Measurements from ENCODE around the gene TNFSF9.
"Not testable (repeated sequence)": the region's sequence is repeated elsewhere in the genome, so short reads cannot be mapped to it uniquely, and the experiment has no call there.

The TNFSF9 gene

DNA sequence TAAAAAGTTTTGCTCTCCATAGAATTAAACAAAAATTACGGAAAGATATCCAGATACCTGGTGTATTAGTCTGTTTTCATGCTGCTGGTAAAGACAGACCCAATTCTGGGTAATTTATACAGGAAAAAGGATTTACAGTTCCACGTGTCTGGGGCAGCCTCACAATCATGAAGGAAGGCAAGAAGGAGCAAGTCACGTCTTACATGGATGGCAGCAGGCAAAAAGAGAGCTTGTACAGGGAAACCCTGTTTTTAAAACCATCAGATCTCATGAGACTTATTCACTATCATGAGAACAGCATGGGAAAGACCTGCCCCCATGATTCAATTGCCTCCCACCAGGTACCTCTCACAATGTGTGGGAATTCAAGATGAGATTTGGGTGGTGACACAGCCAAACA is 35.9 kb downstream of the TNFSF9 start:
- H3K27ac ChIP-seq (replicated peaks; ENCODE audit: low read length); H3K4ac ChIP-seq (ENCODE audit: low read length); H3K4me1 ChIP-seq (ENCODE audit: control insufficient read depth in 2 of 2, insufficient read depth in 1 of 2, low read depth in 1 of 2, low read length in 2 of 2); H2BK5ac ChIP-seq (ENCODE audit: low read length); H3K9me3 ChIP-seq (replicated peaks in 1 of 2; ENCODE audit: control insufficient read depth in 2 of 2, insufficient read depth in 1 of 2, low read depth in 1 of 2, low read length in 2 of 2); H3K23ac ChIP-seq (ENCODE audit: low read depth, low read length, poor library complexity); H3K79me1 ChIP-seq (ENCODE audit: low read depth, low read length); DNase-seq (ENCODE audit: low spot score); H3K4me3 ChIP-seq (ENCODE audit: low read length in 2 of 2); H2BK12ac ChIP-seq (ENCODE audit: low read length); H2AK5ac ChIP-seq (ENCODE audit: low read depth, low read length); H3K27me3 ChIP-seq (ENCODE audit: control insufficient read depth in 3 of 3, insufficient read depth in 3 of 3, low read depth in 1 of 3, low read length in 3 of 3); H3K36me3 ChIP-seq (replicated peaks in 1 of 2; ENCODE audit: control insufficient read depth in 2 of 2, insufficient read depth in 2 of 2, low read length in 2 of 2); H3K4me2 ChIP-seq (ENCODE audit: insufficient read depth, low read length, poor library complexity, severe bottlenecking); H2BK120ac ChIP-seq (ENCODE audit: low read depth, low read length); H4K91ac ChIP-seq (ENCODE audit: low read depth, low read length, poor library complexity); H2BK15ac ChIP-seq (ENCODE audit: low read length); H3K9ac ChIP-seq (ENCODE audit: low read depth, low read length, poor library complexity); H2AFZ ChIP-seq (ENCODE audit: low read length); H3K14ac ChIP-seq (ENCODE audit: low read length); H3K18ac ChIP-seq (ENCODE audit: low read length); H4K8ac ChIP-seq (ENCODE audit: low read depth, low read length): not testable (repeated sequence)
- no CpG with 5 or more reads among the region's 3 CpGs for WGBS, 2 donors (ENCODE audit: extremely low coverage in 2 of 2, insufficient read length in 2 of 2, insufficient replicate concordance in 1 of 2)

- Histone ChIP-seq H2BK120ac (ENCODE audit: low read depth, low read length) (no peak overlapping the region), H3K79me1 (ENCODE audit: low read depth, low read length) (no peaks in the 10 kb centered on the region), H4K8ac (ENCODE audit: low read depth, low read length) (no peak overlapping the region), H3K23ac (ENCODE audit: low read depth, low read length, poor library complexity) (no peak overlapping the region), H2BK15ac (ENCODE audit: low read length) (no peak overlapping the region), H3K36me3 (replicated peaks in 1 of 2; ENCODE audit: control insufficient read depth in 2 of 2, insufficient read depth in 2 of 2, low read length in 2 of 2) (no peaks in the 10 kb centered on the region), H3K4me1 (ENCODE audit: control insufficient read depth in 2 of 2, insufficient read depth in 1 of 2, low read depth in 1 of 2, low read length in 2 of 2) (no peaks in the 10 kb centered on the region), H3K4me2 (ENCODE audit: insufficient read depth, low read length, poor library complexity, severe bottlenecking) (no peak overlapping the region), H3K27me3 (ENCODE audit: control insufficient read depth in 3 of 3, insufficient read depth in 3 of 3, low read depth in 1 of 3, low read length in 3 of 3) (no peaks in the 10 kb centered on the region), H2AFZ (ENCODE audit: low read length) (no peak overlapping the region), H3K9ac (ENCODE audit: low read depth, low read length, poor library complexity) (no peak overlapping the region), H3K27ac (replicated peaks; ENCODE audit: low read length) (no peak overlapping the region), H4K91ac (ENCODE audit: low read depth, low read length, poor library complexity) (no peak overlapping the region), H2AK5ac (ENCODE audit: low read depth, low read length) (no peak overlapping the region), H3K9me3 (replicated peaks in 1 of 2; ENCODE audit: control insufficient read depth in 2 of 2, insufficient read depth in 1 of 2, low read depth in 1 of 2, low read length in 2 of 2) (peaks cover 2 to 9% of the 10 kb centered on the region in 2 donors), H3K14ac (ENCODE audit: low read length) (no peak overlapping the region), H3K4me3 (ENCODE audit: low read length in 2 of 2) (no peak overlapping the region), H3K4ac (ENCODE audit: low read length) (no peak overlapping the region), H2BK5ac (ENCODE audit: low read length) (no peak overlapping the region), H3K18ac (ENCODE audit: low read length) (no peak overlapping the region), H2BK12ac (ENCODE audit: low read length) (no peak overlapping the region)
- DNase-seq (ENCODE audit: low spot score), result no peak
- no CpG with 5 or more reads among the region's 8 CpGs for WGBS, 2 donors (ENCODE audit: extremely low coverage in 2 of 2, insufficient read length in 2 of 2, insufficient replicate concordance in 1 of 2)
Measured at GRCh38 chr19:6568010-6568526, 37.2 kb downstream of the TNFSF9 start.

DNA sequence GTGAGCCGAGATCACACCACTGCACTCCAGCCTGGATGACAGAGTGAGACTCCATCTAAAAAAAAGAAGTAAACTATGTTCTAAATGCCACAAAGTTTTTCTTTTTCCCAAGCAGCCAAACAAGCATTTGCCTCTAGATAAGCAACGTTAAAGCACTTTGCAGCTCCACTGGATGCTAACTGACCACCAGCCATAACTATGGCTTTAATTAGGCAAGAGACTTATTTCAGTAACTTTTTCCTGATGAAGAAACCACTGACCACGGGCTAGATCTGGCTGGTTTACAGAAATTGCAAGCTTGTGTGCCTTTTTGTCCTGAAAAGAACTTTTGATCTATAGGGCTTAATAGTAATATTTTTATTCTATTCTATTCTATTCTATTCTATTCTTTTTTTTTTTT is 38.0 kb downstream of the TNFSF9 start:
- Histone ChIP-seq H3K27ac (replicated peaks; ENCODE audit: low read length) (no peak overlapping the region), H2AK5ac (ENCODE audit: low read depth, low read length) (no peak overlapping the region), H3K4me3 (ENCODE audit: low read length in 2 of 2) (no peak overlapping the region), H3K36me3 (replicated peaks in 1 of 2; ENCODE audit: control insufficient read depth in 2 of 2, insufficient read depth in 2 of 2, low read length in 2 of 2) (no peaks in the 10 kb centered on the region), H2BK15ac (ENCODE audit: low read length) (no peak overlapping the region), H3K4me2 (ENCODE audit: insufficient read depth, low read length, poor library complexity, severe bottlenecking) (no peak overlapping the region), H4K91ac (ENCODE audit: low read depth, low read length, poor library complexity) (no peak overlapping the region), H2BK12ac (ENCODE audit: low read length) (no peak overlapping the region), H3K4ac (ENCODE audit: low read length) (no peak overlapping the region), H2BK5ac (ENCODE audit: low read length) (no peak overlapping the region), H2AFZ (ENCODE audit: low read length) (no peak overlapping the region), H3K14ac (ENCODE audit: low read length) (no peak overlapping the region), H3K9me3 (replicated peaks in 1 of 2; ENCODE audit: control insufficient read depth in 2 of 2, insufficient read depth in 1 of 2, low read depth in 1 of 2, low read length in 2 of 2) (peaks cover under 1 to 9% of the 10 kb centered on the region in 2 donors), H3K9ac (ENCODE audit: low read depth, low read length, poor library complexity) (no peak overlapping the region), H3K79me1 (ENCODE audit: low read depth, low read length) (no peaks in the 10 kb centered on the region), H3K4me1 (ENCODE audit: control insufficient read depth in 2 of 2, insufficient read depth in 1 of 2, low read depth in 1 of 2, low read length in 2 of 2) (no peaks in the 10 kb centered on the region), H3K27me3 (ENCODE audit: control insufficient read depth in 3 of 3, insufficient read depth in 3 of 3, low read depth in 1 of 3, low read length in 3 of 3) (no peaks in the 10 kb centered on the region), H3K23ac (ENCODE audit: low read depth, low read length, poor library complexity) (no peak overlapping the region), H2BK120ac (ENCODE audit: low read depth, low read length) (no peak overlapping the region), H4K8ac (ENCODE audit: low read depth, low read length) (no peak overlapping the region), H3K18ac (ENCODE audit: low read length) (no peak overlapping the region)
- DNase-seq (ENCODE audit: low spot score), result no peak
- no CpG with 5 or more reads among the region's 3 CpGs for WGBS, 2 donors (ENCODE audit: extremely low coverage in 2 of 2, insufficient read length in 2 of 2, insufficient replicate concordance in 1 of 2)

- Histone ChIP-seq H3K27me3 (ENCODE audit: control insufficient read depth in 3 of 3, insufficient read depth in 3 of 3, low read depth in 1 of 3, low read length in 3 of 3) (no peaks in the 10 kb centered on the region), H2AK5ac (ENCODE audit: low read depth, low read length) (no peak overlapping the region), H3K9ac (ENCODE audit: low read depth, low read length, poor library complexity) (no peak overlapping the region), H3K4me3 (ENCODE audit: low read length in 2 of 2) (no peak overlapping the region), H3K27ac (replicated peaks; ENCODE audit: low read length) (no peak overlapping the region), H3K23ac (ENCODE audit: low read depth, low read length, poor library complexity) (no peak overlapping the region), H3K4me2 (ENCODE audit: insufficient read depth, low read length, poor library complexity, severe bottlenecking) (no peak overlapping the region), H2BK12ac (ENCODE audit: low read length) (no peak overlapping the region), H3K9me3 (replicated peaks in 1 of 2; ENCODE audit: control insufficient read depth in 2 of 2, insufficient read depth in 1 of 2, low read depth in 1 of 2, low read length in 2 of 2) (peaks cover 0 to 2% of the 10 kb centered on the region in 2 donors), H3K4me1 (ENCODE audit: control insufficient read depth in 2 of 2, insufficient read depth in 1 of 2, low read depth in 1 of 2, low read length in 2 of 2) (no peaks in the 10 kb centered on the region), H2BK5ac (ENCODE audit: low read length) (no peak overlapping the region), H3K14ac (ENCODE audit: low read length) (no peak overlapping the region), H2AFZ (ENCODE audit: low read length) (no peak overlapping the region), H3K36me3 (replicated peaks in 1 of 2; ENCODE audit: control insufficient read depth in 2 of 2, insufficient read depth in 2 of 2, low read length in 2 of 2) (no peaks in the 10 kb centered on the region), H4K91ac (ENCODE audit: low read depth, low read length, poor library complexity) (no peak overlapping the region), H3K79me1 (ENCODE audit: low read depth, low read length) (no peaks in the 10 kb centered on the region), H4K8ac (ENCODE audit: low read depth, low read length) (no peak overlapping the region), H2BK120ac (ENCODE audit: low read depth, low read length) (no peak overlapping the region), H3K18ac (ENCODE audit: low read length) (no peak overlapping the region), H3K4ac (ENCODE audit: low read length) (no peak overlapping the region), H2BK15ac (ENCODE audit: low read length) (no peak overlapping the region)
- WGBS, 2 donors (ENCODE audit: extremely low coverage in 2 of 2, insufficient read length in 2 of 2, insufficient replicate concordance in 1 of 2), result no CpG with 5 or more reads among the region's 3 CpGs
- DNase-seq (ENCODE audit: low spot score), result no peak
Measured at GRCh38 chr19:6570764-6571163, 39.9 kb downstream of the TNFSF9 start.
